GM18909 (cell line): Measurements from ENCODE around the gene GSTA5.
"Not testable (repeated sequence)": the region's sequence is repeated elsewhere in the genome, so short reads cannot be mapped to it uniquely, and the experiment has no call there.

Experiments used
- ATAC-seq: cut with Tn5 transposase; IDR thresholded peaks from one replicate; pipeline ENCODE4 v1.9.1; 2021; ENCODE audit warnings: mild to moderate bottlenecking; ENCODE audit not compliant: unreplicated experiment, poor library complexity

Gene GSTA5

DNA sequence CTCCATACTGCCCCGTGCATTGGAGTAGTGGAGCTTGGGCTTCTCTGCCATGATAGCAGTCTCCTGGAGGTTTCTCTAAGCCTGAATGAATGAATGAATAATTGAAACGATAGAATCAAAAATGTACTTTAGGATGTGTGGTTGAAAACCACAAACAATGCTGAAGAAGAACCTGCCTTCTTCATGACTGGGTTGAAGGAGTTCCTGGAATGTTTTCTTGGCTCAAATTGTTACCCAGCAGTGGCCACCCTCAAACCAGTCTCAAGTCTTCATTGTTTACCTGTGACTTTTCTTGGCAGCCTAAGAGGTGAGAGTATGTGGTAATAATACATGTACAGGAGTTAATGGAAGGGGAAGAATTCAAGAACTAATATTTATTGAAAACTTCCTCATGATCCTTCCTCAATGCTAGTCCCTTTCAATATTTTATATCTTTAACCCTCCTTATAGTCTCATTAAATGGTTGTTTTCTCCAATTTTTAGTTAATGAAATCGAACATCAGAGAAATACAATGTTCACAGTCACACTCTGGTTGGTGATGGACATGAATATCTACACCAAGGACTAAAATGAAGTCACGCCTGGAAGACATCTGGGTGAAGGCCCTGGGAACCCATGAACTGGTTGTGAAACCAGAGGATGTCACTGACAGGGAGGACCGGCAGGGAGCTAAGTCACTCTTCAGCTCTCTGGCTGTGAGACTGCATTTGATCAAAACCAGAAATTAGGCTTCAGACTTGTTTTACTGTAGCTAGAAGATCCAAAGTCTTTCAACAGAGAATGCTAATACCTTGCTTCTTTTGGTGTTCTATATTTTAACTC, at the start of gene GSTA5:
TSS of gene GSTA5 (minus strand) at position 51 of the 823 bp plus-strand sequence.
- ATAC-seq, result no peak

DNA sequence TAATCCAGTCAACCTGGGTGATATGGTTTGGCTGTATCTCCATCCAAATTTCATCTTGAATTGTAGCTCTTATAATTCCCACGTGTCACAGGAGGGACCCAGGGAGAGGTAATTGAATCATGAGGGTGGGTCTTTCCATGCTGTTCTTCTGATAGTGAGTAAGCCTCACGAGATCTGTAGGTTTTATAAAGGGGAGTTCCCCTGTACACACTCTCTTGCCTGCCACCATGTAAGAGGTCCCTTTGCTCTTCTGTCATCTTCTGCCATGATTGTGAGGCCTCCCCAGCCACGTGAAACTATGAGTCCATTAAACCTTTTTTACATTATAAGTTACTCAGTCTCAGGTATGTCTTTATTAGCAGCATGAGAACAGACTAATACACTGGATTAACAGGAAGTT, 49.4 kb upstream of the GSTA5 start:
- no peak for ATAC-seq

DNA sequence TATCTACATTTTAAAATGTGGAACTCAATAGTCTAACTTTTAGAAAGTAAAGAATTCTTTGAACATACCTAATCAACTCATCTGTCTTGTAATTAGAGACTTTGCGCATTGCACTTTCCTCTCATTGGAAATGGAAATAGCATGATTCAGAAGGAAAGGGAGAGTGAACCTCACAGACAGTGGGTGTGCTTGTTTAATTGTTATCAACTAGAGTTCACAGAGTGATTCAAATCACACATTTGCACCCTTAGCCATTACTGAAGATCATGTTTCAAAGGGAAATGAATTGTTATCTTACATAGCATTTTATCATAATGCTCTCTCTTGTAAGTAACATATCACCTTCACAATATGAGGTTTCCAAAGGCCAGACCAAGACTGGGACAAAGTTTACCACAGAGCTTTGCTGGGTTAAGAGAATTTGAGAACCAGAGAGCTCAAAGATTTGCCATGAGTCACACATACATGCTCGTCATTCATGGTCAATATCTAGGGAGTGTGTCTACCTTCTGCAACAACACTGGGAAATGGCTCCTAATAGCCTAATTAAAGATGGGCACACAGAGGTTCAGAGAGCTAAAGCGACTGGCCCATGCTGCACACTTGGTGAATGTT, 47.4 kb upstream of the GSTA5 start:
- no peak for ATAC-seq

DNA sequence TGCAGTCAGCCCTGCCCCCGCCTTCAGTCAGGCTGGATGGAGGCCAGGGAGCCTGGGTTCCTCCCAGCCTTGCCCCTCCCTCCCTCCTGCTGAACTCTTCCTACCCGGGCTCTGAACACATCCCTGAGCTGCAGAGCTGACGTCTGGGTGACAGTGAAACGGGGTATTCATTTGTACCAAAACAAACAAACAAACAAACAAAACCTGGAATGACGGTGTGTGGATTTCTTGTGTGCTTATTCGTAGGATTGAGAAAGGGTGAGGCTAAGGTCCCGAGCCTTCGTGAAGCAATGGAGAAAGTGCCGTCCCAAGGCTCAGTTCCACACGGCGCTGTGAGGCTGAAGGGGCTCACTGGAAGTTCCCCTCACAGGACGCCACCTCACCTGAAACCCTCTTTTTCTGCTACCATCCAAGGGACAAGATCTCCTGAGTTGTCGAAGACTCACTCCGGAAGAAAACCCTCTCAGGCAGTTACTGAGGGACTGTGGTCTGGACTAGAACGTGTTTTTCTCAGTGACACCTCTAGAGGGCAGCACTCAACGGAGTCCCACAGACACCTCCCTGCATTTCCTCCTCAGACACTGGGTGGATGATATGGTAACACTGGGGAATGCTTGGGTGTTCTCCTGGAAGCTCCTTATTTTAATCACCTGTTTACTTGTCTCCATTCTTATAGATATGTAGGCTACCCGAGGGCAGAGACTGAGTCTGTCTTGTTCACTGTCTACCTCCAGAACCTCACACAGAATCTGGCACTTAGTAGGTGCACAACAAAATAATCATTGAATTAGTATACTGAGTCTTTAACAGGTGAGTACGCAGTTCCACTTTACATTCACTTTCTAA, 41.6 kb upstream of the GSTA5 start:
- peak; percentile 100 for ATAC-seq

DNA sequence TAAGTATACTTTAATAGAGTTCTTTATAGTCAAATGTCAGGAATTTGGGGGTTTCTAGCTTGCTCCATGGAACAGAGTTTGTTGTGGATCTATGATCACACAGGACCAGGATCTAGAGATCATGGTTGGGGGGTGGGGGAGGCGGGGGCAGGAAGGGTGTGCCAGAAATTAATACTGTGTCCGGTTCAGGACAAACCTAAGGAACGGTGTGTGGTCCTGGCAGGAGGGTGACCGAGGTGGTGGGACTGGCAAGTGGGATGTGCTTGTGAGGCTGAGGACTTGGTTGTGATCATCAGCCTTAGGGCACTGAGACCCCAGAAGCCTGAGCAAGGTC, 41.0 kb upstream of the GSTA5 start:
- ATAC-seq, result no peak

DNA sequence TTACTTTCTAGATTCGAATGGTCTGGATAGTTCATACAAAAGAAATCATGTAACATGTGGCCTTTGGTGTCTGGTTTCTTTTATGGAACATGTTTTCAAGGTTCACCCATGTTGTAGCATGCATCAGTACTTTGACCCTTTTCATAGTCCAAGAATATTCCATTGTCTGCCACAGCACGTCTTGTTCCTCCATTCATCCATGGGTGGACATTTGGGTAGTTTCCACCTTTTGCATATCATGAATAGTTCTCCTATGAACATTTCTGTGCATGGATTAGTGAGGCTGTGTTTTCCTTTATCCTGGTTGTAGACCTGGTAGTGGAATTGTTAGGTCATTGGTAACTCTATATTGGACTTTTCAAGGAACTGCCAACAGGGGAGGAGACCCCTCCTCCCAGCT, 37.2 kb upstream of the GSTA5 start:
- ATAC-seq, result no peak

DNA sequence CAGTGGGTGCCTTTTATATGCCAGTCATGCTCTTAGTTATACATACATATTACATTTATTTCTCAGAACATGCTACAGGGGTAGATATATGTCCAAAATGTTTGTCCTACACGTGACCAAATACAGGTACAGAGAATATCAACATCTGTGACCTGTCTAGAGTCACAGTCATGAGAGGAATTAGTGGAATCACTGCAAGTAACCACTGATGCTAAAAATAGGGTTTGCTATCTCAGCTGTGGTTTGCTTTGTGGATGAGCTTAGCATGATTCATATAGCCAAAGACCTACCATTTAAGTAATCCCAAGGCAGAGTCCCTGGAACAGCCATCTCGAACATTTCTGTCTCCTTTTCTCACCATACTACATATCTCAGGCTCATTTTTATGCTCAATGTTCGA, 36.6 kb upstream of the GSTA5 start:
- no peak for ATAC-seq

DNA sequence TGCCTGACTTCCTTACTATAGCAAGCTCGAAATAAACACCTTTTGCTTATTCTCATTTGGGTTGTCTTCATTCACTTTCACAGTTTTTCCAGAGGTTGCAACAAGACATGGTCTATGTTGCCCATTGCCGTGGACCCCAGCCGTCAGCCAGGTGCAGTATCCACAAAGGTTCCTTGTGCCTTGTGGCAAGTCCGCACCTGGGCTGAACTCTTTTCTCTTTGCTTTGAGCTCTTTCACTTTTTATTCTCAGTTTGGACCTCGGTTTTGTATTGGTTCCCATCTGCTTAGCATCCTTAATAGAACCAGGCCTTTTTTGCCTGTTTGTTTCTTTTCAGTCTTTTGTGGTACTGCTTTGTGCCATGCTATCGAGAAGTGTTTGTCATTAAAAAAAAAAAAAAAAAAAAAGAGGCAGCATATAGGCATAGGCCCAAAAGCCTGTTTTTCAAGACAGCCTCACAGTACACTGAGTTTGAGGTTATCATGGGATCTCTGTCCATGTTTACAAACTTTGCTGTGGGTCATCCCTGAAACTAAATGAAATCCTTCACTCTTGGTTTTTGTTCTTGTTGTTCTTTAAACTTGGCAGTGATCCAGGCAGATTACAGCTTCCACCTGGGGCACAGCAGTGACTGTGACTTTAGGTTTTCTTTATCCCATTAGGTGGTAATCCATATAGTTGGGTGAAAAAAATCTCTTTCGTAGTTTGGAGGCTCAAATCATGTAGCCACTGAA, 35.6 kb upstream of the GSTA5 start:
- ATAC-seq, result no peak

DNA sequence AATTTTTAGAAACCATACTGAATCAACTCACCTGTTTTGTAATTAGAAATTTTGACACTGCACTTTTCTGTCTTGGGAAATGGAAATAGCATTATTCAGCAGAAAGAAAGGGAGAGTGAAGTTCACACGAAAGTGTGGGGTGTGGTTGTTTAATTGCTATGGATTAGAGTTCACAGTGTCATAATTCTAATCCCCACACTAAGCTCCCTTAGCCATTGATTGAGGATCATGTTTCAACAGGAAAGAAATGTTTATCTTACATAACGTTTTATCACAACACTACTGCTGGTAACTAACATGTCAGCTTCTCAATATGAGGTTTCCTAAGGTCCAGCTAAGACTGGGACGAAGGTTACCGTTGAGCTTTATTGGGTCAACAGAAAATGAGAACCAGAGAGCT, 31.4 kb upstream of the GSTA5 start:
- ATAC-seq, result no peak

DNA sequence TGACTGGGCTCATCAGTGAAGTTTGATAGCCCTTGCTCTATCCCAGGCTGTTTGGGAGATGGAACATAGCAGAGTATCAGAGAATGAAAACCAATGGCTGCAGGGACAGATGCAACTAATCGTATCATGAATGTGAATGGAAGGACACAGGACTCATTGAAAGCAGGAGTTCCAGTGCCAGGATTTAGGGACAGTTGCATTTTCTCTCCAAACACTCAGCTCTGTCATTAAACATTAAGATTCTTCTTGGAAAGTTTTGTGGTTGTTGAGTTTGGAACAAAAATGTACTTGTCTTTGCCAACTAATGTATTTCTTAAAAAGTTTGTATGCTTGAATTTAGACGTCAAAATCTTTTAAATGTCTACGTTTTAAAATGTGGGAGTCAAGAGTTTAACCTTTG, 31.0 kb upstream of the GSTA5 start:
- no peak for ATAC-seq

DNA sequence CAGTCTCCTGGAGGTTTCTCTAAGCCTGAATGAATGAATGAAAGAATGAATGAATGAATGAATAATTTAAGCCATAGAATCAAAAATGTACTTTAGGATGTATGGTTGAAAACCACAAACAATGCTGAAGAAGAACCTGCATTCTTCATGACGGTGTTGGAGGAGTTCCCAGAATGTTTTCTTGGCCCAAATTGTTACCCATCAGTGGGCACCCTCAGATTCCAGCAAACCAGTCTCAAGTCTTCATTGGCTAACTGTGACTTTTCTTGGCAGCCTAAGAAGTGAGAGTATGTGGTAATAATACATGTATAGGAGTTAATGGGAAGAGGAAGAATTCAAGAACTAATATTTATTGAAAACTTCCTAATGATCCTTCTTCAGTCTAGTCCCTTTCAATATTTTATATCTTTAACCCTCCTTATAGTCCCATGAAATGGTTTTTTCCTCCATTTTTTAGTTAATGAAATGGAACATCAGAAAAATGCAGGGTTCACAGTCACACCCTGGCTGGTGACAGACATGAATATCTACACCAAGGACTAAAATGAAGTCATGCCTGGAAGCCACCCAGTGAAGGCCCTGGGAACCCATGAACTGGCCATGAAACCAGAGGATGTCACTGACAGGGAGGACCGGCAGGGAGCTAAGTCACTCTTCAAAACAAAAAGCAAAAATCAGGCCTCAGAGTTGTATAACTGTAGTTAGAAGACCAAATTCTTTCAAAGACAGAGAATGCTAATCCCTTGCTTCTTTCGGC, 29.9 kb upstream of the GSTA5 start:
- not testable (repeated sequence) for ATAC-seq

DNA sequence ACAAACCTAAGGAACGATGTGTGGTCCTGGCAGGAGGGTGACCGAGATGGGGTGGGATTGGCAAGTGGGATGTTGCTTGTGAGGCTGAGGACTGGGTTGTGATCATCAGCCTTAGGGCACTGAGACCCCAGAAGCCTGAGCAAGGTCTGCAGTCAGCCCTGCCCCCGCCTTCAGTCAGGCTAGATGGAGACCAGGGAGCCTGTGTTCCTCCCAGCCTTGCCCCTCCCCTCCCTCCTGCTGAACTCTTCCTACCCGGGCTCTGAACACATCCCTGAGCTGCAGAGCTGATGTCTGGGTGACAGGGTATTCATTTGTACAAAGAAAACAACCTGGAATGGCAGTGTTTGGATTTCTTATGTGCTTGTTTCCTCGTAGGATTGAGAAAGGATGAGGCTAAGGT, 28.3 kb upstream of the GSTA5 start:
- not testable (repeated sequence) for ATAC-seq

DNA sequence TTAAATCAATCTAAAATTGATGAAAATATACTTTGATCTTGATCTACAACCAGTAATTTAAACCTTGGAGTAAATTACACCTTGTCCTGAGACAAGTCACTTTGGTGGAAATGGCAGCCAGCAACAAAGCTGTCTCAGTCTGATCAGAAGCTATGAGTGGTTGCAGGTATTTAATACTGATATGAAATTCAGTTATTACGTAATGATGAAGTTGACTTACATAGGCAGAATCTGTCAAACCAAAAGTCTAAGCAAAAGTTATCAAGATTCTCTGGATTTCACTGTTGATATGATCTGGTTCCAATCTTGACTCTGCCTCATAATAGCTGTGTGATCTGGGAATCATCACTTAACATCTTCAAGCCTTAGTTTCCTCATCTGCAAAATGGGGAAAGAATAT, 27.6 kb upstream of the GSTA5 start:
- no peak for ATAC-seq

DNA sequence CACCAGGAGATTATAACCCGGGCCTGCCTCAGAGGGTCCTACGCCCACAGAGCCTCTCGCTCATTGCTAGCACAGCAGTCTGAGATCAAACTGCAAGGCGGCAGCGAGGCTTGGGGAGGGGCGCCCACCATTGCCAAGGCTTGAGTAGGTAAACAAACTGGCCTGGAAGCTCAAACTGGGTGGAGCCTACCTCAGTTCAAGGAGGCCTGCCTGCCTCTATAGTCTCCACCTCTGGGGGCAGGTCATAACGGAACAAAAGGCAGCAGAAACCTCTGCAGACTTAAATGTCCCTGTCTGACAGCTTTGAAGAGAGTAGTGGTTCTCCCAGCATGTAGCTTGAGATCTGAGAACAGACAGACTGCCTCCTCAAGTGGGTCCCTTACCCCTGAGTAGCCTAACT, 20.5 kb upstream of the GSTA5 start:
- not testable (repeated sequence) for ATAC-seq

DNA sequence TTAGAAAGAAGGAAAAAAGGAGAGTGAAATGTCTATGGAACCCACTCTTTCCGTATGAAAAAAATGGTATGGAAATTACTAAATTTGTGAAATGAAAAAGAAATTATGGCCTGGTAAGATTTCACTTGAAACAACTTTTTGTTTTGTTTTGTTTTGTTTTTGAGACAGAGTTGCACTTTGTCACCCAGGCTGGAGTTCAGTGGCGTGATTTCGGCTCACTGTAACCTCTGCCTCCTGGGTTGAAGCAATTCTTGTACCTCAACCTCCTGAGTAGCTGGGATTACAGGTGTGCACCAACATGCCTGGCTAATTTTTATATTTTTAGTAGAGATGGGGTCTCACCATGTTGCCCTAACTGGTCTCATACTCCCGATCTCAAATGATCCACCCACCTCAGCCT, 17.8 kb upstream of the GSTA5 start:
- ATAC-seq, result no peak

DNA sequence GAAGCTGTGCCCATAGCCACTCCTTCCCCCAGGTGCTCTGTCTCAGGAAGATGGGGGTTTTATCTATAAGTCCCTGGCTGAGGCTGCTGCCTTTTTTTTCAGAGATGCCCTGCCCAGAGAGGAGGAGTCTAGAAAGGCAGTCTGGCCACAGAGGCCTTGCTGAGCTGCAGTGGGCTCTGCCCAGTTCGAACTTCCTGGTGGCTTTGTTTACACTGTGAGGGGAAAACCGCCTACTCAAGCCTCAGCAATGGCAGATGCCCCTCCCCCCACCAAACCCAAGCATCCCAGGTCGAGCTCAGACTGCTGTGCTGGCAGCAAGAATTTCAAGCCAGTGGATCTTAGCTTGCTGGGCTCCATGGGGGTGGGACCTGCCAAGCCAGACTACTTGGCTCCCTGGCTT, 15.5 kb upstream of the GSTA5 start:
- not testable (repeated sequence) for ATAC-seq

DNA sequence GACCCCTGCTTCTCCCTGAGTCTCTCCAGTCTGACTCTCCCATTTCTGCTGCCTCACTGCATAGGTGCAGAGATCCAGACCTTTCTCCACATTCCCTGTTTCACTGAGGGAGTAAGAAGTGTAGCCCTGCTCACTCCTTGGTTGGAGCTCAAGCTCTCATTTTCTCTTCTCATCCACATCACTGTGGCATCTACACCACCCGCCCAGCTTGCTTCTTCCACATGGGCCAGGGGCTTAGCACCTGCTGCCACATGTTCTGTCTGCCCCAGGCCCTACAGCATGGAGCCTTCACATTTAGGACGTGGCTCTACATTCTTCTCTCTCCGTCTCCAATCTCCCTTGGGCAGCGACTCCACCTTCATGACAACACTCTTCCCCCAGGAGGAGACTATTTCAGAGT, 8.5 kb upstream of the GSTA5 start:
- ATAC-seq, result no peak

DNA sequence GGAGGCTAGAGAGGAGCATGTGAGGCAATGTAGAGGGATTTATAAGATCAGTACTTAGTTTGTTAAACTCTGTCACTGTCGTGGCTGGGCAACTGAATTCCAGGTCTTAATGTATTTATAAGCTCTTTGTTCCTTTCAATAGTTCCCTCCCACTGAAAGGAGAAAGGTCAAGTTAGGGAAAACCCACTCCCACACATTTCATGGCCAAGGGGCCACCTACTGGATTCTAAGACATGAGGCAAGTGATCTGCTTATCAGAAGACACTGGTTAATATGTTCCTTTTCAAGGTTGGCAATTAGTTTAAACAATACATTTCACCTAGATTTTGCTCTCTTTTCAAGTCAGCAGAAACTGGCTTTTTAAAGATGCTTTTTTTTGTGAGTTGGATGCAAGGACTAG, 5.4 kb upstream of the GSTA5 start:
- ATAC-seq, result no peak

DNA sequence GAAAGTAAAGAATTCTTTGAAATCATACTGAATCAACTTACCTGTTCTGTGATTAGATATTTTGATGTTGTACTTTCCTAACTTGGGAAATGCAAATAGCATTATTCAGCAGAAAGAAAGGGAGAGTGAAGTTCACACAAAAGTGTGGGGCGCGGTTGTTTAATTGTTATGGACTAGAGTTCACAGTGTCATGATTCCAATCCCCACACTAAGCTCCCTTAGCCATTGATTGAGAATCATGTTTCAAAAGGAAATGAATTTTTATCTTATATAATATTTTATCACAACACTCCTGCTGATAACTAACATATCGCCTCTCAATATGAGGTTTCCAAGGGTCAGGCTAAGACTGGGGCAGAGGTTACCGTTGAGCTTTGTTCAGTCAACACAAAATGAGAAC, 3.0 kb upstream of the GSTA5 start:
- no peak for ATAC-seq
